Caco-2 (cell line): ENCODE measurements around the gene CEP164. TPM values are rescaled to one million over a fixed set of nuclear protein-coding genes. Genes with fewer than 3 reads are reported as not detected.
A peak's percentile ranks its signal among the peaks of the same experiment; 100 is the strongest.
"Not testable (repeated sequence)": the region's sequence is repeated elsewhere in the genome, so short reads cannot be mapped to it uniquely, and the experiment has no call there.

ENCODE experiments used
- BruUV-seq: library from RNA; stranded (reverse); fragments of 400-500 nt; replicated peaks from 2 replicates; lab custom pipeline; 2021; lab: Mats Ljungman, UMichigan
- CTCF ChIA-PET: fragments of 300-600 bp; sonication (Branson Sonifier 250); formaldehyde crosslinking; loops from one replicate; lab custom pipeline; 2022; ENCODE audit warnings: antibody characterized with exemption; lab: Charles Lee
- POLR2A ChIA-PET: fragments of 300-600 bp; sonication (Branson Sonifier 250); formaldehyde crosslinking; loops from one replicate; lab custom pipeline; 2022; ENCODE audit warnings: antibody characterized with exemption; lab: Charles Lee
- DNase-seq, 2 experiments: peaks; one replicate each; pipeline versions ENCODE4 v3.0.0 to v3.0.0-alpha.2; 2020 to 2022
- H3K27me3 ChIP-seq: replicated peaks from 2 replicates; pipeline ENCODE4 v1.6.0; 2011; ENCODE audit warnings: low read length; ENCODE audit not compliant: control insufficient read depth, insufficient read depth
- H3K36me3 ChIP-seq: 2 replicates; pipeline ENCODE4 v1.5.1; 2011; ENCODE audit warnings: low read length; ENCODE audit not compliant: control insufficient read depth, insufficient read depth
- H3K4me1 ChIP-seq: fragments of 250-450 bp; sonication (Bioruptor Pico); 2 replicates; pipeline ENCODE4 v1.5.1; 2020; ENCODE audit warnings: mild to moderate bottlenecking
- H3K4me3 ChIP-seq: 2 replicates; pipeline ENCODE4 v1.5.1; 2011; ENCODE audit warnings: low read depth, mild to moderate bottlenecking, control low read depth, low read length
- H3K9me3 ChIP-seq: fragments of 250-450 bp; sonication (Bioruptor Pico); 2 replicates; pipeline ENCODE4 v1.5.1; 2020; ENCODE audit warnings: mild to moderate bottlenecking, moderate library complexity
- H3K27ac Mint-ChIP-seq: one replicate; pipeline ENCODE4 v1.8.0; 2022; ENCODE audit warnings: mixed read lengths; ENCODE audit not compliant: unreplicated experiment
- H3K27me3 Mint-ChIP-seq: one replicate; pipeline ENCODE4 v1.8.0; 2022; ENCODE audit warnings: mixed read lengths; ENCODE audit not compliant: insufficient read depth, unreplicated experiment
- H3K36me3 Mint-ChIP-seq: one replicate; pipeline ENCODE4 v1.8.0; 2022; ENCODE audit warnings: mild to moderate bottlenecking, mixed read lengths; ENCODE audit not compliant: insufficient read depth, unreplicated experiment
- H3K4me1 Mint-ChIP-seq: one replicate; pipeline ENCODE4 v1.8.0; 2022; ENCODE audit warnings: low read depth, mixed read lengths; ENCODE audit not compliant: unreplicated experiment
- H3K4me3 Mint-ChIP-seq: one replicate; pipeline ENCODE4 v1.8.0; 2022; ENCODE audit warnings: mild to moderate bottlenecking, moderate library complexity, mixed read lengths; ENCODE audit not compliant: unreplicated experiment
- H3K9me3 Mint-ChIP-seq: one replicate; pipeline ENCODE4 v1.8.0; 2022; ENCODE audit warnings: mixed read lengths; ENCODE audit not compliant: unreplicated experiment
- CTCF ChIP-seq, 2 experiments: fragments of 200-600 bp in 1 of 2; IDR thresholded peaks; 1 replicate in 1 of 2; 2 replicates in 1 of 2; pipeline versions ENCODE4 v1.5.1 to v1.8.0; 2011 to 2022; ENCODE audit warnings: antibody characterized with exemption in 1 of 2, control low read depth in 1 of 2, inconsistent platforms in 1 of 2, low read depth in 1 of 2, low read length in 1 of 2, mild to moderate bottlenecking in 1 of 2, moderate library complexity in 1 of 2; ENCODE audit not compliant: insufficient read depth in 1 of 2, severe bottlenecking in 1 of 2, unreplicated experiment in 1 of 2
- intact Hi-C: fragments of 100-400 bp; cut with micrococcal nuclease; formaldehyde crosslinking; loops from one replicate; pipeline ENCODE4 v1.10.0; 2022; ENCODE audit not compliant: unreplicated experiment
- total RNA-seq: library from RNA; stranded (reverse); gene quantifications from 2 replicates; pipeline ENCODE4 v1.2.3, GENCODE V29; 2022

CEP164 gene
- total RNA-seq, 1 experiment from 2014 or later: 48.9 TPM

DNA sequence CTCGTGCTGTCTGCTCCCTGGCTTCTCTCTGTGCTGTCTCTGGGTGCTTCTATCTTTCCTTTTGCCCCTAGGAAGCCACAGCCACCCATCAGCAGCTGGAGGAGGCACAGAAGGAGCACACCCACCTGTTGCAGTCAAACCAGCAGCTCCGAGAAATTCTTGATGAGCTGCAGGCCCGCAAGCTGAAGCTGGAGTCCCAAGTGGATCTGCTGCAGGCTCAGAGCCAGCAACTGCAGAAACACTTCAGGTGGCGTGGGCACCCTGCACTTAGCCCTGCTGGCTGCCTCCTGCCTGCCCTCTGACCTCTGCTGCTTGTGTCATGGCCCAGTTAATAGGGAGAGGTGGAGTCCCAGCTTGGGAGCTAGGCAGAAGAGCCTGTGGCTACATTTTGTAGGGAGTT, 67.8 kb downstream of the CEP164 start:
- ChIA-PET POLR2A (no interaction called here), CTCF (interaction anchor here (0.6 kb wide), 1 partner anchor 28 kb away, joined by 6 read pairs; no protein-coding TSS in a partner anchor)
- Histone ChIP-seq H3K36me3 (peaks cover 7% of the 10 kb centered on the region), H3K27me3 (no peaks in the 10 kb centered on the region), H3K4me3 (no peak overlapping the region), H3K4me1 (no peaks in the 10 kb centered on the region), H3K9me3 (peaks cover 14% of the 10 kb centered on the region)
- Mint-ChIP-seq H3K36me3 (peaks cover 43% of the 10 kb centered on the region), H3K27me3 (no peaks in the 10 kb centered on the region), H3K27ac (no peak overlapping the region), H3K4me3 (no peak overlapping the region), H3K4me1 (no peaks in the 10 kb centered on the region), H3K9me3 (no peaks in the 10 kb centered on the region)
- BruUV-seq: no TSS peak
- TF ChIP-seq CTCF (IDR thresholded peaks at IDR 0.05; ENCODE audit: insufficient read depth in 1 of 2, low read depth in 1 of 2, low read length in 1 of 2, severe bottlenecking in 1 of 2, unreplicated experiment in 1 of 2): no peak
- intact Hi-C loops: no loop called here
- peak in 1 of 2 experiments; percentile 37 for DNase-seq

DNA sequence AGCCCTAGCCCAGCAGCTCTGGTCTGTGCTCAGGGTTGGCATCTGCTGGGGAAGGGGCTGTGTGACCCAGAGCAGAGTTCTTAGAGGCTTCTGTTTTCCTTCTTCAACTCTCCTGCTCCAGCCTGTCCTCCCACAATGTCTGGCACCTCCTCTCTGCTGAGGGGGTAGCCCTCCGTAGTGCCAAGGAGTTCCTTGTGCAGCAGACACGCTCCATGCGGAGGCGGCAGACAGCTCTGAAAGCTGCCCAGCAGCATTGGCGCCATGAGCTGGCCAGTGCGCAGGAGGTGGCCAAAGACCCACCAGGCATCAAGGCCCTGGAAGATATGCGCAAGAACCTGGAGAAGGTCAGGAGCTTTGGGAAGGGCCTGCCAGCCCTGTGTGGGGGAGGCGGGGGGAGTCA, 69.3 kb downstream of the CEP164 start:
- CTCF ChIA-PET: no interaction called here
- no peaks in the 10 kb centered on the region for H3K4me1 ChIP-seq
- peaks cover 14% of the 10 kb centered on the region for H3K9me3 ChIP-seq
- no peaks in the 10 kb centered on the region for H3K27me3 ChIP-seq
- H3K36me3 ChIP-seq: peaks cover 7% of the 10 kb centered on the region
- POLR2A ChIA-PET: no interaction called here
- Mint-ChIP-seq H3K27ac (no peak overlapping the region), H3K36me3 (peaks cover 36% of the 10 kb centered on the region), H3K4me3 (no peak overlapping the region), H3K27me3 (no peaks in the 10 kb centered on the region), H3K9me3 (no peaks in the 10 kb centered on the region), H3K4me1 (no peaks in the 10 kb centered on the region)
- H3K4me3 ChIP-seq: no peak overlapping the region
- TF ChIP-seq CTCF (IDR thresholded peaks at IDR 0.05; ENCODE audit: insufficient read depth in 1 of 2, low read depth in 1 of 2, low read length in 1 of 2, severe bottlenecking in 1 of 2, unreplicated experiment in 1 of 2): no peak
- no TSS peak for BruUV-seq
- intact Hi-C loops: no loop called here
- DNase-seq: peak in 1 of 2 experiments; percentile 28

DNA sequence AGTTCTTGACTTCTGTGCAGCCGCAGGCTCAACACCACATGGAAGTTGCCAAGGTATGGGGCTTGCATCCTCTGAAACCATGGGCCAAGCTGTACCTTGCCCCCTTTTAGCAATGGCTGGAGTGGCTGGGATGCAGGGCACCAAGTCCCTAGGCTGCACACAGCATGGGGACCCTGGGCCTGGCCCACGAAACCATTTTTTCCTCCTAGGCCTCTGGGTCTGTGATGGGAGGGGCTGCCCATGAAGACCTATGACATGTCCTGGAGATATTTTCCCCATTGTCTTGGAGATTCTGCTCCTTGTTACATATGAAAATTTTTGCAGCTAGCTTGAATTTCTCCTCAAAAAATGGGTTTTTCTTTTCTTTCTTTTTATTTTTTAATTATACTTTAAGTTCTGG, 71.0 kb downstream of the CEP164 start:
- H3K9me3 Mint-ChIP-seq, H3K4me1 Mint-ChIP-seq, H3K4me1 ChIP-seq, H3K36me3 ChIP-seq, H3K4me3 ChIP-seq, POLR2A ChIA-PET, intact Hi-C loops, CTCF ChIA-PET, BruUV-seq, H3K4me3 Mint-ChIP-seq, H3K27ac Mint-ChIP-seq, H3K27me3 Mint-ChIP-seq, H3K27me3 ChIP-seq: not testable (repeated sequence)
- DNase-seq: peak in 1 of 2 experiments; percentile 28
- H3K9me3 ChIP-seq: peaks cover 14% of the 10 kb centered on the region
- H3K36me3 Mint-ChIP-seq: peaks cover 36% of the 10 kb centered on the region

DNA sequence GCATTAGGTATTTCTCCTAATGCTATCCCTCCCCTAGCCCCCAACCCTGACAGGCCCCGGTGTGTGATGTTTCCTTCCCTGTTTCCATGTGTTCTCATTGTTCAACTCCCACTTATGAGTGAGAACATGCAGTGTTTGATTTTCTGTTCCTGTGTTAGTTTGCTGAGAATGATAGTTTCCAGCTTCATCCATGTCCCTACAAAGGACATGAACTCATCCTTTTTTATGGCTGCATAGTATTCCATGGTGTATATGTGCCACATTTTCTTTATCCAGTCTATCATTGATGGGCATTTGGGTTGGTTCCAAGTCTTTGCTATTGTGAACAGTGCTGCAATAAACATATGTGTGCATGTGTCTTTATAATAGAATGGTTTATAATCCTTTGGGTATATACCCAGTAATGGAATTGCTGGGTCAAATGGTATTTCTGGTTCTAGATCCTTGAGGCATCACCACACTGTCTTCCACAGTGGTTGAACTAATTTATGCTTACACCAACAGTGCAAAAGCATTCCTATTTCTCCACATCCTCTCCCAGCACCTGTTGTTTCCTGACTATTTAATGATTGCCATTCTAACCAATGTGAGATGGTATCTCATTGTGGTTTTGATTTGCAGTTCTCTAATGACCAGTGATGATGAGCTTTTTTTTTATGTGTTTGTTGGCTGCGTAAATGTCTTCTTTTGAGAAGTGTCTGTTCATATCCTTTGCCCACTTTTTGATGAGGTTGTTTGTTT, 71.6 kb downstream of the CEP164 start:
- H3K36me3 ChIP-seq, H3K27me3 Mint-ChIP-seq, BruUV-seq, H3K4me1 Mint-ChIP-seq, POLR2A ChIA-PET, CTCF ChIA-PET, H3K4me3 Mint-ChIP-seq, H3K9me3 Mint-ChIP-seq, H3K4me1 ChIP-seq, H3K27ac Mint-ChIP-seq, DNase-seq, intact Hi-C loops, H3K27me3 ChIP-seq, H3K4me3 ChIP-seq: not testable (repeated sequence)
- H3K9me3 ChIP-seq: peaks cover 14% of the 10 kb centered on the region
- H3K36me3 Mint-ChIP-seq: peaks cover 36% of the 10 kb centered on the region

DNA sequence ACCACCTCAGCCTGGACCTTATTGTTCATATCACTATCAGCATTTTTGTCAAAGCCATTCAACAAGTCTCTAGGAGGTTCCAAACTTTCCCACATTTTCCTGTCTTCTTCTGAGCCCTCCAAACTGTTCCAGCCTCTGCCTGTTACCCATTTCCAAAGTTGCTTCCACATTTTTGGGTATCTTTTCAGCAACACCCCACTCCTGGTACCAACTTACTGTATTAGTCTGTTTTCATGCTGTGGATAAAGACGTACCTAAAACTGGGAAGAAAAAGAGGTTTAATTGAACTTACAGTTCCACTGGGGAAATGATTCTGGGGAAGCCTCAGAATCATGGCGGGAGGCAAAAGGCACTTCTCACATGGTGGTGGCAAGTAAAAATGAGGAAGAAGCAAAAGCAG, 78.2 kb downstream of the CEP164 start:
- not testable (repeated sequence) for H3K36me3 ChIP-seq

More for the DNA sequence above, 78.2 kb downstream of the CEP164 start:
- POLR2A ChIA-PET, H3K27ac Mint-ChIP-seq, intact Hi-C loops, H3K27me3 ChIP-seq, H3K4me3 Mint-ChIP-seq, H3K4me3 ChIP-seq, H3K4me1 Mint-ChIP-seq, BruUV-seq, DNase-seq, H3K27me3 Mint-ChIP-seq, H3K4me1 ChIP-seq, H3K9me3 ChIP-seq: not testable (repeated sequence)
- Mint-ChIP-seq H3K36me3 (peaks cover 13% of the 10 kb centered on the region), H3K9me3 (peaks cover 22% of the 10 kb centered on the region)
- CTCF ChIA-PET: interaction anchor here (0.6 to 1.1 kb wide), 2 partner anchors 20 to 581 kb away, joined by 4 to 7 read pairs; no protein-coding TSS in a partner anchor
